ENCODE results near the gene THOC2.
"Not testable (repeated sequence)": the region's sequence is repeated elsewhere in the genome, so short reads cannot be mapped to it uniquely, and the experiment has no call there.

DNA sequence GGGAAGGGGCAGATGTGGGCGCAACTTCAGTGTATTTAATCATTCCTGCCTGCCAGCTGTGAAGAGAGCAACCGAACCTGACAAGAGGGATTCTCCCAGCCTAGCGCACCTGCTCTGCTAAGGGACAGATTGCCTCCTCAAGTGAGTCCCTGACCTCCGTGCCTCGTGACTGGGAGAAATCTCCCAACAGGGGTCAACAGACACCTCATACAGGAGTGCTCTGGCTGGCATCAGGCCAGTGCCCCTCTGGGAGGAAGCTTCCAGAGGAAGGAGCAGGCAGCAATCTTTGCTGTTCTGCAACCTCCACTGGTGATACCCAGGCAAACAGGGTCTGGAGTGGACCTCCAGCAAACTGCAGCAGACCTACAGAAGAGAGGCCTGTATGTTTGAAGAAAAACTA lies 158.8 kb downstream of the THOC2 start:
- TF ChIP-seq, protein P1, sequence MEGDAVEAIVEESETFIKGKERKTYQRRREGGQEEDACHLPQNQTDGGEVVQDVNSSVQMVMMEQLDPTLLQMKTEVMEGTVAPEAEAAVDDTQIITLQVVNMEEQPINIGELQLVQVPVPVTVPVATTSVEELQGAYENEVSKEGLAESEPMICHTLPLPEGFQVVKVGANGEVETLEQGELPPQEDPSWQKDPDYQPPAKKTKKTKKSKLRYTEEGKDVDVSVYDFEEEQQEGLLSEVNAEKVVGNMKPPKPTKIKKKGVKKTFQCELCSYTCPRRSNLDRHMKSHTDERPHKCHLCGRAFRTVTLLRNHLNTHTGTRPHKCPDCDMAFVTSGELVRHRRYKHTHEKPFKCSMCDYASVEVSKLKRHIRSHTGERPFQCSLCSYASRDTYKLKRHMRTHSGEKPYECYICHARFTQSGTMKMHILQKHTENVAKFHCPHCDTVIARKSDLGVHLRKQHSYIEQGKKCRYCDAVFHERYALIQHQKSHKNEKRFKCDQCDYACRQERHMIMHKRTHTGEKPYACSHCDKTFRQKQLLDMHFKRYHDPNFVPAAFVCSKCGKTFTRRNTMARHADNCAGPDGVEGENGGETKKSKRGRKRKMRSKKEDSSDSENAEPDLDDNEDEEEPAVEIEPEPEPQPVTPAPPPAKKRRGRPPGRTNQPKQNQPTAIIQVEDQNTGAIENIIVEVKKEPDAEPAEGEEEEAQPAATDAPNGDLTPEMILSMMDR (IDR thresholded peaks at IDR 0.05; ENCODE audit: insufficient read depth, low read length) = not testable (repeated sequence)
- TF ChIP-seq, protein P2, sequence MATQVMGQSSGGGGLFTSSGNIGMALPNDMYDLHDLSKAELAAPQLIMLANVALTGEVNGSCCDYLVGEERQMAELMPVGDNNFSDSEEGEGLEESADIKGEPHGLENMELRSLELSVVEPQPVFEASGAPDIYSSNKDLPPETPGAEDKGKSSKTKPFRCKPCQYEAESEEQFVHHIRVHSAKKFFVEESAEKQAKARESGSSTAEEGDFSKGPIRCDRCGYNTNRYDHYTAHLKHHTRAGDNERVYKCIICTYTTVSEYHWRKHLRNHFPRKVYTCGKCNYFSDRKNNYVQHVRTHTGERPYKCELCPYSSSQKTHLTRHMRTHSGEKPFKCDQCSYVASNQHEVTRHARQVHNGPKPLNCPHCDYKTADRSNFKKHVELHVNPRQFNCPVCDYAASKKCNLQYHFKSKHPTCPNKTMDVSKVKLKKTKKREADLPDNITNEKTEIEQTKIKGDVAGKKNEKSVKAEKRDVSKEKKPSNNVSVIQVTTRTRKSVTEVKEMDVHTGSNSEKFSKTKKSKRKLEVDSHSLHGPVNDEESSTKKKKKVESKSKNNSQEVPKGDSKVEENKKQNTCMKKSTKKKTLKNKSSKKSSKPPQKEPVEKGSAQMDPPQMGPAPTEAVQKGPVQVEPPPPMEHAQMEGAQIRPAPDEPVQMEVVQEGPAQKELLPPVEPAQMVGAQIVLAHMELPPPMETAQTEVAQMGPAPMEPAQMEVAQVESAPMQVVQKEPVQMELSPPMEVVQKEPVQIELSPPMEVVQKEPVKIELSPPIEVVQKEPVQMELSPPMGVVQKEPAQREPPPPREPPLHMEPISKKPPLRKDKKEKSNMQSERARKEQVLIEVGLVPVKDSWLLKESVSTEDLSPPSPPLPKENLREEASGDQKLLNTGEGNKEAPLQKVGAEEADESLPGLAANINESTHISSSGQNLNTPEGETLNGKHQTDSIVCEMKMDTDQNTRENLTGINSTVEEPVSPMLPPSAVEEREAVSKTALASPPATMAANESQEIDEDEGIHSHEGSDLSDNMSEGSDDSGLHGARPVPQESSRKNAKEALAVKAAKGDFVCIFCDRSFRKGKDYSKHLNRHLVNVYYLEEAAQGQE (IDR thresholded peaks at IDR 0.05; ENCODE audit: insufficient replicate concordance, low read depth) = not testable (repeated sequence)
- not testable (repeated sequence) for TF ChIP-seq POLR2AphosphoS5 (IDR thresholded peaks at IDR 0.05; ENCODE audit: low read depth); SPI1 (IDR thresholded peaks at IDR 0.05; ENCODE audit: borderline replicate concordance, low read depth); GABPA (IDR thresholded peaks at IDR 0.05; ENCODE audit: low read depth)
